Stimulated activated CD4-positive, alpha-beta T cell treated with anti-CD3 and anti-CD28 coated beads, Interleukin-2, amount 100 ng/mL, for 24 hours (primary cell): ENCODE measurements around the gene CDH4.
"Not testable (repeated sequence)": the region's sequence is repeated elsewhere in the genome, so short reads cannot be mapped to it uniquely, and the experiment has no call there.

ENCODE experiments used
- DNase-seq, 2 donors: peaks; one replicate each; pipeline ENCODE4 v3.0.0-alpha.2; 2020

The CDH4 gene

DNA sequence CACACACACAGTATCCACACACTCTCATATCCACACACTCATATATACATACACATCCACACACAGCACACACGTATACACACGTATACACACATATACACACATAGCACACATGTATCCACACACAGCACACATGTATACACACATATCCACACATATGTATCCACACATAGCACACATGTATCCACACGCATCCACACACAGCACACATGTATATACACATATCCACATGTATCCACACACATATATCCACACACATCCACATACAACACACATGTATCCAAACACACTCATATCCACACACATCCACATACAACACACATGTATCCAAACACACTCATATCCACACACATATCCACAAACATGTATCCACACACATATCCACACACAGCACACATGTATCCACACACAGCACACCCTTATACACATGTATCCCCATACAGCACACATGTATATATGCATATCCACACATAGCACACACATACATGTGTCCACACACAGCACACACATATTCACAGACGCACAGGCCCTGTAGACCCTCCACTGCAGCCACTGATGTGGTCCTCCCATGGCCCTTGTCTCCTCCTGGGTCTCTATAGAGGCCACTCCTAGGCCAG is 172.1 kb downstream of the CDH4 start:
- DNase-seq = no peak

DNA sequence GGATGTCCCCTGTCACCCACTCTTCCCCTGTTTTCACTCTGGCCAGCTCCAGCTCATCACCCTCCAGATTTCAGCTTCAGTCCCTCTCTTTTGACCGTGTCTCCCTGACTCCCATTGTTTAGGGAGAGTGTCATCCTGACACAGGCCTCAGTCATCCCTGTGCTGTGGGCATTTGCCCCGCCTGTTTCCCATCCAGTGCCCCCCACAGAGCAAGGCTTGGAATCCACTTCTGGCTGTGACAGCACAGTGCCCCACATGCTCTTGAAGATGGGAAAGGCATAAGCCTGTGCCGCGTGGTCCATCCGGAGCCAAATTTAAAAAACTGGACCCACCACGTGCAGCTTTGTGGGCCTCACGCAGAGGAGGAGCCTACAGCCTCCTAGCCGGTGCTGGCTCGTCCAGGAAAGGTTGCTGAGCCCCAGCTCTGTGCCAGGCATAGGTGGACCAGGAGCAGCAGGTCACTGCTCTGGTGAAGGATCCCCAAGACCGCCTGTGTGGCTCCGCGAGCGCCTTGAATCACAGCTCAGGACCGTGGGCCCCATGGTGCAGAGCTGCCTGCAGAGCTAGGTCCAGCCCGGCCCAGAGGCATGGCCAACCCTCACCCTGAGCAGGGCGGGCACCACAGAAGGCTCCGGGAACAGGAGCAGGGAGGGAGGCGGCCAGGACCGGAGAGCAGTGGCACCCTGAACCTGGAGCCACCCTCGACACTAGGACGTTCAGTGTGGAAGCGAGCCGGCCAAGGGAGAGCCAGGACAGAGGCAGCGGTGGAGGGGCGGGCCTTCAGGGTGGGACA is 172.8 kb downstream of the CDH4 start:
- no peak for DNase-seq

DNA sequence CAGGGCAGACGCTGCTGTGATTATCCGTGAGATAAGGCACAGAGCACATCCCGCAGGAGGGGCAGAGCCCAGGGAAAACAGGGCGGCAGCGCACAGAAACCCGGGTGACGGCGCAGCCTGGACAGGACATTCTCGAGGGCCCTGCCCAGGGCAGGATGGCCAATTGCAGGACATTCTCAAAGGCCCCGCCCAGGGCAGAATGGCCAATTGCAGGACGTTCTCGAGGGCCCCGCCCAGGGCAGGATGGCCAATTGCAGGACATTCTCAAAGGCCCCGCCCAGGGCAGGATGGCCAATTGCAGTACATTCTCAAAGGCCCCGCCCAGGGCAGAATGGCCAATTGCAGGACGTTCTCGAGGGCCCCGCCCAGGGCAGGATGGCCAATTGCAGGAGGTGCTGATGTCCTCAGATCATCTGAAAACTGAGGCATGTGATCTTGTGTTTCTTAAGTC is 173.5 kb downstream of the CDH4 start:
- DNase-seq = not testable (repeated sequence)

DNA sequence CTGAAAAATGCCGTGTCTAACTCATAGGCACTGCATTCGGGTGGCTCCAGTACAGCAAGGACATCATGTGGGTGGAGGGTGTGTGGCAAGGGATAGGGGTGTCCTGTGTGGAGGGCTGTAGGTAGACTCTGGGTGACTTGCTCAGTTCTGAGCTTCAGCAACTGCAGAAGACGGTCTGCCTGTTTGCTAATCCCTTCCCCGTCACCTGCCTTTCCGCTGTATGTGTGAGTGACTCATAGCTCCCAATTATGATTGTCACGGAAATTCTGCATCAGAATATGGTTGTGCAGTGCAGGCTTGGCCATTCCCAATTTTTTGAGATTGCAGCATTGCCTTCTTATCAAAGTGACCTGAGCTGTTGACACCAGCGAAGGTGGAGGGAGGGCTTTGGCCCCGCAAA is 174.3 kb downstream of the CDH4 start:
- DNase-seq = no peak

DNA sequence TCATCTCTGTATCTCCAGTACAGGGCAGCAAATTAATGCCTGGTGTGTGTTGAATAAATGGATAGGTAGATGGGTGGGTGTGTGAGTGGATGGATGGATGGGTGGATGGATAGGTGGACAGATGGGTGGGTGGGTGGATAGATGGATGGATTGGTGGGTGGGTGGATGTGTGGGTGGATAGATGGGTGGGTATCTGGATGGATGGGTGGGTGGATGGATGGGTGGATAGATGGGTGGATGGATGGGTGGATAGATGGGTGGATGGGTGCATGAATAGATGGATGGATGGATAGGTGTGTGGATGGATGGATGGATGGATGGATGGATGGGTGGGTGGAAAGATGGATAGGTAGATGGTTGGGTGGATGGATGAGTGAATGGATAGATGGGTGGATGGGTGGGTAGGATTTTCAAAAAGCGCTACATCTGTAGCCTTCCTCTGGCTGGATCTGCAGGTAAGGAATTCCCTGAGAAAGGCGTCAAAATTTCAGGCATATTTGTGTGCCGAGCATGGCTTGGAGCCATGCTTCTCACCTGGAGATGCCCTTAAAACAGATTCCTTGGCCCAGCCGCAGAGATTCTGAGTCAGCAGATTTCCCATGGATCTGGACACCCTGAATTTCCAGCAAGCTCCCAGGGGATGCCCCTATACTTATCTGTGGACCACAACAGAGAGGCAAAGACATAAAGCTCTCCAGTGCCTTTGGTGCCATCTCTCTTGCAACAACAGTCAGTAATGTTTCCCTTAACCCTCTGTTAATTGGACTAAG is 177.6 kb downstream of the CDH4 start:
- DNase-seq = no peak

DNA sequence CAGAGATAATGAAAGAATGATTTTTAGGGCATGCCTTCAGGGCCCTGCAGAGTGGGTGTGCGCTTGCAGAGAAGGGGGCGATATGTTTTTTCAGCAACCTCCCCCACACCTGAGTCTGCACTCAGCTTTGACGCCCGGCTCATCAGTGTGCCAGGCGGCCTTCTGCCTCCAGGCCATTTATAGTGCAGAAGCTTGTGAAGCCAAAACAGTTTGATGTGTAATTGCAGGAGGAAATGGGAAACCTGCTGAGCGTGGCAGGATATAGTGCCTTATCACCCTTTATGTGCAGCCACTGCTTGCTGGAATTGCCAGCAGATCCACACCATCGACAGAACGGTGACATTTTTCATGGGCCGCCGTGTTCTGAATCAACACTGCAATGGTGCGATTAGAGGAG is 178.2 kb downstream of the CDH4 start:
- DNase-seq = no peak

DNA sequence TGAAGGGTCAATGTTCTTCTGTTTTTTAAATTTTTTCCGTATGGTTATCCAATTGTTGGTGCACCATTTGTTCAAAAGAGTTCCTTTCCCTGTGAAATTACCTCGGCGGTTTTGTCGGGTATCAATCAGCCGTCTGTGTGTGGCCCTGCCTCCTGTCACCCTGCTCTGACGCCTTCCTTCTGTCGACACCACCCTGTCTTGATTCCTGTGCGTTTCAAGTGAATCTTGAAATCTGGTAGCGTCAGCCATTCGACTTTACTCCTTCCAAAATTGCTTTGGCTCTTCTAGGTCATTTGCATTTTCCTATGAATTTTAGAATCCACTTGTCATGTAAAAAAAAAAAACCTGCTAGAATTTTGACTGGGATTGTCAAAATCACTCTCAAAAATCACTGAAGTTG is 181.1 kb downstream of the CDH4 start:
- no peak for DNase-seq

DNA sequence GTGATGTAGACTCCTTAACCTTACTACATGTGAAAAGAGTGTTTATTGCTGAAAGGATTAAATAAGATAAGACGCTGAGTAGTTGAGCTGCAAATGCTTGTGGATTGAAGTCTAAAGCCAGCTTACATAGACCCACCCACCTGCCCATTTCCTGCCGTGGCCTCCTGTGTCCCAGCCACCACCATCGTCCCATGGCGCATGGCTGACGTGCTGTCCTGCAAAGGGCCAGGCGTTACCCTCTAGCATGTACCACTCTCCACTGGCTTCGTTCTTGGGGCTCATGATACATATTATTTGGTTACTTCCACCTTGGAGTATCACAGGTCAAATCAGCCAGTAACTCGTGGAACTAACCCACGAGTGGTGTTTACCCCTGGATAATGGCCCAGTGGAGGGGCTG is 181.8 kb downstream of the CDH4 start:
- DNase-seq = no peak

DNA sequence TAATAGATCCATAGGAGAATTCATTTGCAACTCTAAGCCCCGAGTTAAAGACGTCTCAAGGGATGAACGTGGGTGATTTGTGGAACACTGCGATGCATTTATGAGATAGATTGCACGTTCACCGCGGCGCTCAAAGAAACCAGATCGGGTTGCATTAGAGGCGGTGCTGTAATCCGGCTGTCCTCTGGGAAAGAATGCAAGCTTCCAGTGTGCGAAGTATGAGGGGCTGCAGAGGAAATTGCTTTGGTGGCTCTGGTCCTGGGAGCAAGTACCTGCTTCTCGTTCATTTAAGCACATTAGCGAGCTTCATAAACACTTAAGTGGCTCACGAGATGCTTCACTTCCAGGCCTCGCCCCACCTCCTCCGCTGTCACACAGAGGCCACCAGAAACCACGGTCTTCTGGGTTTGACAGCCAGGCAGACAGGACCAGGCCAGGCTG is 182.3 kb downstream of the CDH4 start:
- DNase-seq = no peak

DNA sequence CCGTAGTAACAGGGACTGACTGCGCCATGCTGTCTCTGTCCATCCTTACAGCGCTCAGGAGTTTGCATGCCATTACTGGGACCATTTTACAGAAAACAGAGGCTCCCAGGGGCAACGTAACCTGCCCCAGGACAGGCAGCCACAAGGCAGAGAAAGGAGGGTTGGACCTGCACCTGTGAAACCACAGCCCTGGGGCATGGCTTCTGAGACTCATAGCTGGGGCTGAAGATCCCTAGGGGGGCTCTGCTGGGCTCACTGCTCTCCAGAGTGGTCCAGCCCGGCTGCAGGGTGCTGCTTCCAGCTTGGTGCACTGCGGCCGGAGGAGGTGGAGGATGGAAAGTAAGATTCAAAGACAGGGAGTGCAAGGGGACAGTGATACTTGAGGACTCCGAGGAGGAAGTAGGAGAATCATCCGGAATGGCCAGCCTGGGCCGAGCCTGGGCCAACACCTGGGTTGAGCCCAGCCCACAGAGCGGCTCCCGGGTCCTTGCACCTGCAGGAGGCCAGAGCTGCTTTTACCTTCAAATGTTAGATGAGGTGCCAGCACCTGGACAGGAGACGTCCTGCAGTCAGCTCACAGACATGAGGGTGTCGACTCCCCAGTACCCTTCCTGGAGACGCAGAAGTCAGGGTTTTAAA is 183.2 kb downstream of the CDH4 start:
- DNase-seq = no peak

DNA sequence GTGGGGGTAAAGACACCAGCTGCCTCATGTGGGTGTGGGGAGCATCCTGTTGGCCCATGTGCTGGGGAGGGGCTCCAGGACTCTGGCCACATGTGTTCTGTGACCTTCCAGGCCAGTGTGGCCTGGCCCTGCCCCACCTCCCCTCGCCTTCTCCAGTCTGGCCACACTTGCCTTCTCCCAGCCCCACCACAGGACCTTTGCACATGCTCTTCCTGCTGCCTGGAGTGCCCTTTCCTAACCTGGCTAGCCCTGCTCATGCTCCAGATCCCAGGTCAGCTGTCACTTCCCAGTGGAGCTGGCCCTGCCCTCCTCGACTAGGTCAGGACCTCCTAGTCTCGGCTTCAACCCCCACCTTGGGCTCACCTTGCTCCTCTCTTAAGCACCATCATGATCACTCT is 183.8 kb downstream of the CDH4 start:
- DNase-seq = no peak

DNA sequence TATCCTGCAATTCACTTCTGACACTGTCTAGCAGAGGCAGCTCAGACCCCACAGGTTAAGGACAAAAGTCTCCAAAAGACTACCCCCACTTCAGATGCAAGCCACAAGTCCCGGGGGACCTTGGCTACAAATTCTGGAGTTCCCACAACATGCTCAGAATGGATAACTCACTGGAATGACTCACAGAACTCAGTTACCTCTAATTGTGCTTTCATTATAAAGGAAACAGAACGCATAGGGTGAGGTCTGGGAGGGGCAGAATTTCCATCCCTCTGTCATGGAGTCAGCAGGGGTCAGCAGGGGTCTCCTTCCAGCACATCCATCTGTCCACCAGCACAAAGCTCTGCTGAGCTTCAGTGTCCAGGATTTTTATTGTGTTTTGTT is 184.2 kb downstream of the CDH4 start:
- DNase-seq = no peak

DNA sequence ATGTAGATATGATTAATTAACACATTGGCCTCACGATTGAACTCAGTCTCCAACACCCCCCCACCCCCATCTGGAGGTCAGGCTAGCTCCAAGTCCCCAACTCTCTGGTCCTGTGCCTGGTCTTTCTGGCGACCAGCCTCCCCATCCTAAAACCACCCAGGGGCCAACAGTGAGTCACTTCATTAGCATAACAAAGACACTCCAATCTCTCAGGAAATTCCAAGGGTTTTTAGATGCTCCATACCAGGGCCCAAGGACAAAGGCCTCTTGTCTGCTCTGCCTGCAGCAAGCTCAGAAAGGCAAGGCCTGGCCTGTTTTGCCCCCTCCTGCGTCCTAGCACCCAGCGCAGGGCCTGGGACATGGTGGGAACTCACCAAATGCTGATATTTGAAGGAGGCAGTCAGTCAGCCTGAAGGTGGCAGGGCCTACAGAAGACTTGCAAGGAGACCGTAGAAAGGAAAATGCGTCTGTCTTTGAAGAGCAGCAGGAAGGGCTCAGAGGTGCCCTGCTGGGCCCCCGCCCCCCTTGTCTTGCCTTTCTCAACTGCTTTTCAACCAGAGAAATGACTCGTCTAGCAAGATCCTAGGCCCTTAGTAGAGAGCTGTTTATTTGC is 184.7 kb downstream of the CDH4 start:
- no peak for DNase-seq

DNA sequence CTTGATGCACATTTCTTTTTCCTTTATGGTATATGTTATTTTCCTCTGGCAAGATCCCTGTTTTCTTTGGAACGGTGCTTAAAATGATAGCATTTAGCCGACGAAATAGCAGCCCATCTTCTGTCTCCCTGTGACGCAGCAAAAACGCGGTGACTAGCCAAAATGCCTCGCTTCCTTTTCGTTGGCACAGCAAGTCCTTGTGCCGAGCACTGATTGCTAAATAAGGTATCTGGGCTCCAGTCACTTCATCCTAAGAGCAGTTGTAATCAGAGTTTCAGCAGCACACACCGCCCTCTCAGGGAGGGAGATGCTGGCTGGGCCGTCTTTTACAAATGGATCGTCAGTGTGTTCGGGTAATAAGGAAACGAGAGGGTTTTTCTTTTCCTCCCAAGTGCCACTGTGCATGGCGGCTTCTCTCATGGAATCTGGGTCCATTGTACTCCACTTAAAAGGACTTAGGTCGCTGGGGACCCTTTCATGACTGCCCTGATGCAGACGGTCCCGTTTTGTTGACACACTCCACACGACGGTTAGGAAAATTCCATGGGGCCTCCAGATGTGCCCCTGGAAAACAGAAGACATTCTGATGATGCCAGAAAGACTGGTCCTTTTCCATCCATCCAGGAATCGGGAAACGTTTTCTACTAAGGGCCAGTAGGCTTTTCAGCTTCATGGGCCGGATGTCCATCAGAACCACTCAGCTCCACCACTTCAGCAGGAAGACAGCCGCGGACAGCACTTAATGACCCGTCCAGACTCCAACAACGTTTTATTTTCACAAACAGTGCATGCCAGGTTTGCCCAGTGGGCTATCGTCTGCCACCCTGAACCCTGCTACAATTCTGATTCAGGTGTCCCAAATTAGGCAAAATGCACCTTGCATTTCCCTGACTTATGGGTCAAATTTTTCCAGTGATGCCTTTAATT is 185.5 kb downstream of the CDH4 start:
- DNase-seq = no peak

DNA sequence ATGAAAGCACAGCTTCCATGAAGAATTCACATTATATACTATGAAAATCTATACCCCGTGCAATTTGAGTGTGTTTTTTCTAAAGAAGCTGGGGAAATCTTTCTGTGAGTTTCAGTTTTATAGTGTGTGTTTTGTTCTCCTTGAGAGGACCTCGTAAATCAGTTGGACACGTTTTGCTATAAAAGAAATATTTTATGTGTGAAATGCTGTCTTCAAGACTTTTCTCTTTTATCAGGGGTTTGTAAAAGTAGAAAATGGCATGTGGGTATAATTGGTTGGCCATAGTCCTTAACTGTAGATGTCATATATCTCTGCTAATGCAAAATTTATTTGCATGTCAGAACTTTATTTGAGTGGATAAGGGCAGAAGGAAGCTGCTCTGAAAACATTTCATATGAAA is 186.2 kb downstream of the CDH4 start:
- no peak for DNase-seq

DNA sequence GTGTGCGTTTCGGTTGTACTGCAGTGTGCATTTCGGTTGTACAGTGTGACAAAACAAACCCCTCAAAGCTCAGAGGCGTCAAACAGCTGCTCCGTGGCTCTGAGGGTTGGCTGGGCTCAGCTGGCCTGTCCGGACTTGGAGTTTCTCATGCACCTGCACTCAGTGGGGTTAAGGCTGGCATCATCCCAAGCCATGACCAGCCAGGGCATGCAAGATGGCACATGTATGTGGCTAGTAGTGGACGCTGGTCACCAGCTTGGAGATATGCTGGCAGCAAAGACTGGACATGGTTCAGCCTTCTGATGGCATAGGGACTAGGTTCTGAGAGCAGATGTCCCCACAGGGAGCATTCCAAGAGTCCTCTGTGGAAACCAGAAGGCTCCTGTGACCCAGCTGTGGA is 187.2 kb downstream of the CDH4 start:
- no peak for DNase-seq

DNA sequence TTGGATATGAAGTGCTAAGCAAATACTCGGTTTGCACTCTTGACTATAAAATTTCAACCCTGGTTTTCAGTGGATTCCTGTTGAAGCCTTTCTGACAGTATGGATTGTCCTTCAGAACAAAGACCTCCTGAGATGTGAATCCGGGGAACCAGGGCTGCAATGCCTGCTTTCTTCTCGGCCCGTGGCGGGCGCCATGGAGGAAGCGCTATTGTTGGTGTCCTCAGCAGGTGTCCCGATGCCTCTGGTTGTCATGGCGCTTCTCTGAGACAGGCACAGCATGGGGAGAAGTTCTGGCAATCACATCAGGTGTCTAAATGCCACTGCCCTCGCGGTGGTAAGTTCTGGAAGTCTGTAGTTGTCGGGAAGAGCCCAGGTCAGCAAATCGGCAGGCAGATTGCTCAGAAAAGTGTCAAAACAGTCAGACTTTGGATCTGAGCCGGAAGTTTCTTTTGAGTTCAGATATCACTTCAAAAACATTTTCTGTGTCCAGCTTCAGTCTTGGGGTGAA is 188.5 kb downstream of the CDH4 start:
- DNase-seq = no peak

DNA sequence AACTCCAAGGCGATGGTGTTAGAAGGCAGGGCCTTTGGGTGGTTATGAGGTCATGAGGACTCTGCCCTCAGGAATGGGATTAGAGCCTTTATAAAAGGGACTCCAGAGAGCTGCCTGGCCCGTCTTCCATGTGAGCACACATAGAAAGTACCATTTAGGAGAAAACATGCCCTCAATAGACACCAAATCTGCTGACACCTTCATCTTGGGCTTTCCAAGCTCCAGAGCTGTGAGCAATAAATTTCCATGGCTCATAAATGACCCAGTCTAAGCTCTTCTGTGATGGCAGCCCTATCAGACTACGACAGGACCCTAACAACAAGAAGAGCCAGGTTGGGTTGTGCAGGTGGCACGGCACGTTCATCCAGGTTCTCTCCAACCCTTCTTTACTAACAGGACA is 189.5 kb downstream of the CDH4 start:
- no peak for DNase-seq

DNA sequence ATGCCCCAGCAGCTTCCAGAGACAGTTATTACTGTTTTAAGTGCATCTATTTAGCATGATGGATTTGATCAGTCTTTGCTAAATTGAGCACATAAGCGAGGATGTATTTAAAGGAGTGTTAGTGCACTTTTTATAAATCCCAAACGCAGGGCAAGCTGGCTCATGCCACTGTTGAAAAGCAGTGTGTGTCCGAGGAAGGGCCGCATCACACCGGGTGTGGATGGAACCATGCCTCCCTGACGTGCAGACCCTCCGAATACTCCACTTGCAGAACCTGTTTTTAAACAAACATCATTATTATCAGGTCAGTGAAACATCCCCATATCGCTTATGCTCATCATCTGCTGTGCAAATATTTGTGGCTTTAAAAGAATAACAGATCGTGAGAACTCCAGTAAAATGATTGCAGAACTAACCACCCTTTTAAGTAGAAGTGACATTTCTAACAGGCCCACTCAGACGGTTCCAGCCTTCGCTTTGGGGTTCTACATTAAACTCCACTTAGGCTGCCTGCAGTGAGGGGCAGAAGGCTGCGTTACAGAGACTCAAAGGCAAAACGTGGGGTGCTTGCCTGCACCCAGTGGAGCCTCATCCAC is 190.1 kb downstream of the CDH4 start:
- DNase-seq = no peak

DNA sequence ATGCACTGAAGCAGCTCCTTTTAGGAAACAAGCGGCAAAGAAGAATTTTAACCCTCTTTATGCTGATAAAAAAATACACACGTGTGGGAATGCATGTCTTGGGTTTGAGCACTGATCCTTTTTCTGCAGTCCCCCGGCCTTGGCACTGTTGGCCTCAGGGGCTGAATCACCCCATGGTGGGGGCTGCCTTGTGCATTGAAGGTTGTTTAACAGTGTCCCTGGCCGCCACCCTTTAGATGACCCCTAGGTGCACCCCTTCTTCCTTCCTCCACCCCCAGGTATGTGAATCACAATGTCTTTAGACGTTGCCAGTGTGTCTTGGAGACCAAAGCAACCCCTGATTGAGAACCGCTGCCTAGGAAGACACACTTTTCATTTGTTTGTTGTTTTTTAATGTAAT is 190.7 kb downstream of the CDH4 start:
- no peak for DNase-seq

DNA sequence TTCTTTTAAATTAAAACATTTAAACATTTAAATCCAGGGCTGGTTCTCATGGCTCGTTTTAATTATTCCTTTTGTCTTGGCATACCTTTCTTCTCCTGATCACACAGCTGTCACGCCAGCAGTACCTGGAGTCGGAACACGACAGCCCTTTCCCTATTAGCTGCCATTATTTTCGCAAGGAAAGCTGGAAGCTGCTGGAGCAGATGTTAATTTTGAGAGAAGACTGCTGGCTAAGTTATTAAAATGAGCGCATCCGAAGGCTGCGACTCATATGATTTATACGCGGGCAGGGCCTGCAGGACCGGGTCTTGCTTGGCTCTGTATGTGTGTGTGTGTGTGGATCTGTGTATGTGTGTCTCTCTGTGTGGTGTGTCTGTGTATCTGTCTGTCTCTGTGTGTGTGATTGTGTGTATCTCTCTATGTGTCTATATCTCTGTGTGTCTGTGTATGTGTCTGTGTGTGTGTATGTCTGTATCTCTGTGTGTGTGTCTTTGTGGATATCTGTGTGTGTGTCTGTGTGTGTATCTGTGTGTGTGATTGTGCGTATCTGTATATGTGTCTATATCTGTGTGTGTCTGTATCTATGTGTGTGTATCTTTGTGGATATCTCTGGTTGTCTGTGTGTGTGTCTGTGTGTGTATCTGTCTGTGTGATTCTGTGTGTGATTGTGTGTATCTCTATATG is 191.5 kb downstream of the CDH4 start:
- DNase-seq = no peak
